GM23338 (cell line): Measurements from ENCODE around the gene OR5M10. TPM values are rescaled to one million over a fixed set of nuclear protein-coding genes. Genes with fewer than 3 reads are reported as not detected.
A peak's percentile ranks its signal among the peaks of the same experiment; 100 is the strongest.

Source experiments
- ATAC-seq: fragments of 200-7000 bp; cut with Tn5 transposase; 3 replicates; pipeline ENCODE4 v1.9.1; 2020
- DNase-seq: peaks from one replicate; pipeline ENCODE4 v3.0.0-alpha.2; 2015; ENCODE audit warnings: low spot score
- H2AFZ ChIP-seq: fragments of 200-600 bp; sonication (generic); 2 replicates; pipeline ENCODE4 v1.8.0; 2016; ENCODE audit warnings: antibody characterized with exemption, mild to moderate bottlenecking, moderate library complexity
- H3F3A ChIP-seq: fragments of 200-600 bp; sonication (generic); replicated peaks from 2 replicates; pipeline ENCODE4 v1.8.0; 2017; ENCODE audit warnings: antibody characterized with exemption, mixed run types, low read depth
- H3K27ac ChIP-seq: fragments of 200-600 bp; sonication (generic); 2 replicates; pipeline ENCODE4 v1.6.1; 2016; ENCODE audit warnings: low read depth
- H3K27me3 ChIP-seq: fragments of 200-600 bp; sonication (generic); 2 replicates; pipeline ENCODE4 v1.8.0; 2016; ENCODE audit warnings: mild to moderate bottlenecking, mixed run types, moderate library complexity; ENCODE audit not compliant: insufficient read depth
- H3K36me3 ChIP-seq: fragments of 200-600 bp; sonication (generic); 2 replicates; pipeline ENCODE4 v1.8.0; 2016; ENCODE audit warnings: mild to moderate bottlenecking; ENCODE audit not compliant: insufficient read depth
- H3K4me1 ChIP-seq: fragments of 200-600 bp; sonication (generic); 2 replicates; pipeline ENCODE4 v1.8.0; 2016; ENCODE audit warnings: mild to moderate bottlenecking, moderate library complexity; ENCODE audit not compliant: insufficient read depth
- H3K4me2 ChIP-seq: fragments of 200-600 bp; sonication (generic); 2 replicates; pipeline ENCODE4 v1.7.1; 2017; ENCODE audit warnings: mixed run types
- H3K4me3 ChIP-seq: fragments of 200-600 bp; sonication (generic); 2 replicates; pipeline ENCODE4 v1.6.1; 2016; ENCODE audit warnings: mixed run types
- H3K79me2 ChIP-seq: fragments of 200-600 bp; sonication (generic); replicated peaks from 2 replicates; pipeline ENCODE4 v1.8.0; 2017; ENCODE audit warnings: mild to moderate bottlenecking; ENCODE audit not compliant: insufficient read depth
- H3K9me2 ChIP-seq: fragments of 200-600 bp; sonication (generic); 2 replicates; pipeline ENCODE4 v1.8.0; 2017; ENCODE audit not compliant: insufficient read depth
- H4K20me1 ChIP-seq: fragments of 200-600 bp; sonication (generic); replicated peaks from 2 replicates; pipeline ENCODE4 v1.8.0; 2017; ENCODE audit warnings: mild to moderate bottlenecking; ENCODE audit not compliant: insufficient read depth
- H3K27ac Mint-ChIP-seq: 2 replicates; pipeline ENCODE4 v1.8.0; 2020; ENCODE audit warnings: inconsistent platforms, mild to moderate bottlenecking, moderate library complexity, mixed read lengths
- H3K27me3 Mint-ChIP-seq: 3 replicates; pipeline ENCODE4 v1.8.0; 2022; ENCODE audit warnings: low read depth, mild to moderate bottlenecking, moderate library complexity, mixed read lengths, inconsistent platforms; ENCODE audit not compliant: insufficient read depth, poor library complexity
- H3K36me3 Mint-ChIP-seq: 3 replicates; pipeline ENCODE4 v1.8.0; 2021; ENCODE audit warnings: low read depth, mild to moderate bottlenecking, inconsistent platforms, moderate library complexity, mixed read lengths
- H3K4me1 Mint-ChIP-seq: 3 replicates; pipeline ENCODE4 v1.8.0; 2020; ENCODE audit warnings: mild to moderate bottlenecking, inconsistent platforms, mixed read lengths
- H3K4me3 Mint-ChIP-seq: 3 replicates; pipeline ENCODE4 v1.8.0; 2021; ENCODE audit warnings: moderate library complexity, mild to moderate bottlenecking, inconsistent platforms, mixed read lengths
- H3K9me3 Mint-ChIP-seq: 3 replicates; pipeline ENCODE4 v1.8.0; 2020; ENCODE audit warnings: moderate library complexity, mild to moderate bottlenecking, inconsistent platforms, mixed read lengths
- CTCF ChIP-seq, 2 experiments: fragments of 200-600 bp in 1 of 2; sonication (generic) in 1 of 2; conservative IDR thresholded peaks; 2 replicates each; pipeline versions ENCODE4 v1.5.1 to v1.6.1; 2016 to 2017; ENCODE audit warnings: antibody characterized with exemption in 2 of 2, low read depth in 2 of 2, mild to moderate bottlenecking in 2 of 2, moderate library complexity in 1 of 2
- EZH2 ChIP-seq: fragments of 200-600 bp; sonication (generic); IDR thresholded peaks from one replicate; pipeline ENCODE4 v1.8.0; 2017; ENCODE audit warnings: antibody characterized with exemption, mild to moderate bottlenecking, low read depth; ENCODE audit not compliant: unreplicated experiment
- NANOG ChIP-seq: IDR thresholded peaks from 2 replicates; pipeline ENCODE4 v1.6.1; 2016; ENCODE audit warnings: antibody characterized with exemption, borderline replicate concordance
- POLR2AphosphoS5 ChIP-seq: IDR thresholded peaks from 2 replicates; pipeline ENCODE4 v1.6.1; 2016; ENCODE audit warnings: antibody characterized with exemption, low read depth
- REST ChIP-seq: IDR thresholded peaks from one replicate; pipeline ENCODE4 v1.6.1; 2018; ENCODE audit warnings: antibody characterized with exemption; ENCODE audit not compliant: unreplicated experiment
- ZNF331 ChIP-seq: fragments of 250-450 bp; sonication (Bioruptor Pico); IDR thresholded peaks from 2 replicates; pipeline ENCODE4 v1.5.0; 2020; ENCODE audit warnings: low read depth, mild to moderate bottlenecking, moderate library complexity
- ZNF462 ChIP-seq: fragments of 250-450 bp; sonication (Bioruptor Pico); IDR thresholded peaks from 2 replicates; pipeline ENCODE4 v1.5.0; 2020; ENCODE audit warnings: mild to moderate bottlenecking, moderate library complexity
- polyA plus RNA-seq: library from polyadenylated mRNA; unstranded; fragments of >200 nt; fragmentation: Nextera tagmentation; extraction: Ambion mirVana; gene quantifications from 2 replicates; pipeline ENCODE4 v1.2.1, GENCODE V29; 2016
- total RNA-seq: library from RNA; depleted of rRNA; stranded (reverse); fragments of >200 nt; shearing (Covaris generic); gene quantifications from 2 replicates; pipeline ENCODE4 v1.2.3, GENCODE V29; 2014

Gene OR5M10
- total and polyA plus RNA-seq, 2 experiments from 2014 or later, result not detected

- Histone ChIP-seq H3K4me2 (no peak overlapping the region), H3K9me2 (no peaks in the 10 kb centered on the region), H3K36me3 (no peaks in the 10 kb centered on the region), H3K4me1 (no peaks in the 10 kb centered on the region), H3K27me3 (no peaks in the 10 kb centered on the region), H3K4me3 (no peak overlapping the region), H3F3A (no peaks in the 10 kb centered on the region), H3K79me2 (no peaks in the 10 kb centered on the region), H2AFZ (no peak overlapping the region), H3K27ac (no peak overlapping the region; the same call in 1 of the 2 replicates), H4K20me1 (no peaks in the 10 kb centered on the region)
- Mint-ChIP-seq H3K4me3 (no peak overlapping the region), H3K27me3 (no peaks in the 10 kb centered on the region), H3K27ac (no peak overlapping the region), H3K4me1 (peaks cover 2% of the 10 kb centered on the region; the same call in 2 of the 3 replicates), H3K36me3 (no peaks in the 10 kb centered on the region), H3K9me3 (no peaks in the 10 kb centered on the region)
- ATAC-seq (peak; percentile 85), DNase-seq (peak; percentile 83)
- TF ChIP-seq CTCF (conservative IDR thresholded peaks at IDR 0.05; ENCODE audit: low read depth in 2 of 2), result peak; percentile 60 to 86
- no peak for TF ChIP-seq NANOG
Observed at GRCh38 chr11:56624661-56625110, 47.2 kb upstream of the OR5M10 start.

GRCh38 chr11:56611174-56611573 lies 33.7 kb upstream of the OR5M10 start:
- H3K79me2 ChIP-seq, result no peaks in the 10 kb centered on the region
- H3K27ac ChIP-seq, result no peak overlapping the region
- H3K4me1 Mint-ChIP-seq, result peaks cover 3% of the 10 kb centered on the region; the same call in 2 of the 3 replicates
- H3K9me2 ChIP-seq, result no peaks in the 10 kb centered on the region
- no peaks in the 10 kb centered on the region for H3K9me3 Mint-ChIP-seq
- H3K27ac Mint-ChIP-seq, result peak overlapping the region; percentile 30; the same call in 1 of the 2 replicates
- H3F3A ChIP-seq, result no peaks in the 10 kb centered on the region
- no peak for ATAC-seq
- peaks cover 10% of the 10 kb centered on the region for H3K4me1 ChIP-seq
- no peak overlapping the region for H3K4me3 ChIP-seq
- no peak overlapping the region for H3K4me3 Mint-ChIP-seq
- H3K27me3 Mint-ChIP-seq, result no peaks in the 10 kb centered on the region
- H3K36me3 Mint-ChIP-seq, result no peaks in the 10 kb centered on the region
- no peak for DNase-seq
- H4K20me1 ChIP-seq, result no peaks in the 10 kb centered on the region
- H2AFZ ChIP-seq, result peak overlapping the region; percentile 54; the same call in 1 of the 2 replicates
- H3K36me3 ChIP-seq, result no peaks in the 10 kb centered on the region
- no peak overlapping the region for H3K4me2 ChIP-seq
- no peaks in the 10 kb centered on the region for H3K27me3 ChIP-seq
- no peak for TF ChIP-seq REST
- TF ChIP-seq CTCF (conservative IDR thresholded peaks at IDR 0.05; ENCODE audit: low read depth in 2 of 2), result no peak
- no peak for TF ChIP-seq POLR2AphosphoS5
- TF ChIP-seq ZNF331 (CRISPR knock-in tag), result no peak
- no peak for TF ChIP-seq ZNF462 (CRISPR knock-in tag)
- TF ChIP-seq EZH2, result no peak
